HG02763 (cell line): Measurements from ENCODE around the gene TMEM176A.

Source experiments
- ATAC-seq: cut with Tn5 transposase; IDR thresholded peaks from one replicate; pipeline ENCODE4 v1.9.1; 2021; ENCODE audit warnings: mild to moderate bottlenecking, moderate library complexity; ENCODE audit not compliant: unreplicated experiment

The TMEM176A gene

GRCh38 chr7:150787321-150788281 lies 13.0 kb upstream of the TMEM176A start:
- ATAC-seq, result no peak

- no peak for ATAC-seq
Measured at GRCh38 chr7:150788474-150789269, 11.9 kb upstream of the TMEM176A start.

GRCh38 chr7:150790416-150791075 lies 10.0 kb upstream of the TMEM176A start:
- no peak for ATAC-seq

GRCh38 chr7:150791304-150791703 lies 9.3 kb upstream of the TMEM176A start:
- ATAC-seq, result no peak

GRCh38 chr7:150791746-150792452 lies 8.7 kb upstream of the TMEM176A start:
- no peak for ATAC-seq

- no peak for ATAC-seq
Measured at GRCh38 chr7:150793569-150794238, 6.9 kb upstream of the TMEM176A start.

- ATAC-seq, result no peak
Measured at GRCh38 chr7:150797661-150798060, 2.9 kb upstream of the TMEM176A start.

GRCh38 chr7:150799156-150799555 lies 1.4 kb upstream of the TMEM176A start:
- ATAC-seq, result no peak

- no peak for ATAC-seq
Measured at GRCh38 chr7:150799741-150800580, 608 bp upstream of the TMEM176A start, which contains the start of gene TMEM176B. Gene TMEM176B (minus strand): TSS chr7:150800364. CDS start chr7:150796569, 3,795 bp downstream.

GRCh38 chr7:150801242-150801945 lies 825 bp downstream of the TMEM176A start:
- no peak for ATAC-seq

- no peak for ATAC-seq
Measured at GRCh38 chr7:150801946-150802771, 1.6 kb downstream of the TMEM176A start.

- ATAC-seq, result no peak
Measured at GRCh38 chr7:150803161-150803860, 2.7 kb downstream of the TMEM176A start.

GRCh38 chr7:150804802-150805201 lies 4.2 kb downstream of the TMEM176A start:
- no peak for ATAC-seq

- ATAC-seq, result no peak
Measured at GRCh38 chr7:150805864-150806263, 5.3 kb downstream of the TMEM176A start.

GRCh38 chr7:150806454-150806853 lies 5.9 kb downstream of the TMEM176A start:
- ATAC-seq, result no peak

- ATAC-seq, result no peak
Measured at GRCh38 chr7:150806863-150807262, 6.3 kb downstream of the TMEM176A start.
